A549 (cell line): ENCODE data around the gene PAPPA2. TPM values are rescaled to one million over a fixed set of nuclear protein-coding genes. Genes with fewer than 3 reads are reported as not detected.

Experiments
- ATAC-seq, 2 experiments: fragments of 200-7000 bp in 1 of 2; fragments of >200 bp in 1 of 2; cut with Nextera tagmentation in 1 of 2; cut with Tn5 transposase in 1 of 2; 3 replicates each; pipeline versions ENCODE4 v1.8.0 to v1.9.1; 2018 to 2020; ENCODE audit warnings: mild to moderate bottlenecking in 1 of 2, moderate library complexity in 1 of 2
- CTCF ChIA-PET: fragments of 300-600 bp; sonication (Branson Sonifier 250); formaldehyde crosslinking; extraction: SDS; loops from one replicate; lab custom pipeline; 2021; ENCODE audit warnings: antibody characterized with exemption, inconsistent platforms; lab: Yijun Ruan, JAX
- POLR2A ChIA-PET: fragments of 350-600 bp; formaldehyde crosslinking; extraction: SDS; loops from one replicate; lab custom pipeline; 2021; ENCODE audit warnings: antibody characterized with exemption, inconsistent platforms; lab: Yijun Ruan, JAX
- DNase-seq, 2 experiments: peaks; one replicate each; pipeline versions ENCODE4 v3.0.0 to v3.0.0-alpha.2; 2011 to 2016; ENCODE audit warnings: low read depth in 1 of 2, low spot score in 1 of 2
- FAIRE-seq: peaks from 2 replicates; lab custom pipeline; 2011; peaks lifted over from hg19 to GRCh38; lab: Jason Lieb, UNC
- H3K27ac ChIP-seq, 2 experiments: fragments of >200 bp; sonication (Bioruptor Twin); formaldehyde crosslinking; 3 replicates each; pipeline ENCODE4 v1.5.1; 2016 to 2017
- H3K4me1 ChIP-seq: fragments of >200 bp; sonication (Bioruptor Twin); formaldehyde crosslinking; 3 replicates; pipeline ENCODE4 v1.6.1; 2016
- H3K4me2 ChIP-seq: fragments of >200 bp; sonication (Bioruptor Twin); formaldehyde crosslinking; 3 replicates; pipeline ENCODE4 v1.6.1; 2016
- H3K4me3 ChIP-seq: fragments of >200 bp; sonication (Bioruptor Twin); formaldehyde crosslinking; 3 replicates; pipeline ENCODE4 v1.5.1; 2016
- H3K9me3 ChIP-seq: fragments of >200 bp; sonication (Bioruptor Twin); formaldehyde crosslinking; 3 replicates; pipeline ENCODE4 v1.6.1; 2016
- CBX8 ChIP-seq: fragments of 200-600 bp; sonication (generic); IDR thresholded peaks from 2 replicates; pipeline ENCODE4 v1.6.1; 2016
- CHD4 ChIP-seq: fragments of 200-600 bp; sonication (generic); IDR thresholded peaks from 2 replicates; pipeline ENCODE4 v1.6.1; 2016; ENCODE audit warnings: antibody characterized with exemption, mild to moderate bottlenecking, borderline replicate concordance
- CTCF ChIP-seq: fragments of >200 bp; sonication (Bioruptor Twin); formaldehyde crosslinking; IDR thresholded peaks from 3 replicates; pipeline ENCODE4 v1.5.1; 2016
- EHF ChIP-seq: fragments of 250-450 bp; sonication (Bioruptor Pico); IDR thresholded peaks from 2 replicates; pipeline ENCODE4 v1.5.0; 2020; ENCODE audit warnings: mild to moderate bottlenecking
- FOSB ChIP-seq: fragments of 250-450 bp; sonication (Bioruptor Pico); IDR thresholded peaks from 2 replicates; pipeline ENCODE4 v1.5.0; 2020; ENCODE audit warnings: mild to moderate bottlenecking, moderate library complexity
- FOSL2 ChIP-seq, 2 experiments: fragments of 450-650 bp in 1 of 2; fragments of >200 bp in 1 of 2; sonication (Bioruptor Twin) in 1 of 2; formaldehyde crosslinking; IDR thresholded peaks; 2 replicates each; pipeline versions ENCODE4 v1.5.0 to v1.6.1; 2016 to 2020; ENCODE audit warnings: mild to moderate bottlenecking in 1 of 2, moderate library complexity in 1 of 2
- HOXB13 ChIP-seq: fragments of 250-450 bp; sonication (Bioruptor Pico); IDR thresholded peaks from 2 replicates; pipeline ENCODE4 v1.5.0; 2020; ENCODE audit warnings: low read depth, mild to moderate bottlenecking, moderate library complexity
- RNF2 ChIP-seq: fragments of 200-600 bp; sonication (generic); IDR thresholded peaks from 2 replicates; pipeline ENCODE4 v1.6.1; 2016; ENCODE audit warnings: low read depth, mild to moderate bottlenecking, antibody characterized with exemption, moderate library complexity, borderline replicate concordance
- TFCP2L1 ChIP-seq: fragments of 250-450 bp; sonication (Bioruptor Pico); IDR thresholded peaks from 2 replicates; pipeline ENCODE4 v1.5.0; 2021; ENCODE audit warnings: mild to moderate bottlenecking
- WGBS: methylation state at CpG from one replicate; pipeline ENCODE4 v1.1.6; 2017; ENCODE audit errors: missing lambda C conversion rate; 5-methylcytosine and 5-hydroxymethylcytosine counted together
- polyA plus RNA-seq, 4 experiments: library from polyadenylated mRNA; depleted of rRNA in 3 of 4; stranded (reverse); fragments of >200 nt; fragmentation: RNase III in 1 of 4; extraction: RNeasy Plus Mini Kit Qiagen cat#74134 plus additional on column Dnase treatment in 1 of 4; gene quantifications; 2 replicates in 3 of 4; 3 replicates in 1 of 4; pipeline ENCODE4 v1.2.3, GENCODE V29; 2011 to 2017
- TF ChIP-seq, protein P1 (sequence below): fragments of 200-600 bp; sonication (generic); IDR thresholded peaks from 2 replicates; pipeline ENCODE4 v1.6.1; 2016; ENCODE audit warnings: antibody characterized with exemption, mild to moderate bottlenecking, moderate library complexity

The PAPPA2 gene
- polyA plus RNA-seq, 2 of the 4 experiments (the other 2 are of a cell fraction), result 0.03 to 0.72 TPM

- Histone ChIP-seq H3K4me2 (no peak overlapping the region), H3K4me1 (no peaks in the 10 kb centered on the region), H3K9me3 (no peaks in the 10 kb centered on the region), H3K27ac (no peak overlapping the region), H3K4me3 (no peak overlapping the region)
- ChIA-PET POLR2A (interaction anchor here (0.6 kb wide), 1 partner anchor 1653 kb away, joined by 3 read pairs; no protein-coding TSS in a partner anchor), CTCF (interaction anchor here (0.6 to 1.4 kb wide), 2 partner anchors 1532 to 1648 kb away, joined by 3 read pairs; no protein-coding TSS in a partner anchor)
- no peak for DNase-seq
- TF ChIP-seq FOSB (CRISPR knock-in tag) (no peak), TFCP2L1 (no peak), CHD4 (no peak)
- no peak for ATAC-seq
- WGBS, result 6% methylated on average over 5 of the region's 5 CpGs
- FAIRE-seq, result no peak
Observed at GRCh38 chr1:176803042-176803441, 340.1 kb downstream of the PAPPA2 start.

DNA sequence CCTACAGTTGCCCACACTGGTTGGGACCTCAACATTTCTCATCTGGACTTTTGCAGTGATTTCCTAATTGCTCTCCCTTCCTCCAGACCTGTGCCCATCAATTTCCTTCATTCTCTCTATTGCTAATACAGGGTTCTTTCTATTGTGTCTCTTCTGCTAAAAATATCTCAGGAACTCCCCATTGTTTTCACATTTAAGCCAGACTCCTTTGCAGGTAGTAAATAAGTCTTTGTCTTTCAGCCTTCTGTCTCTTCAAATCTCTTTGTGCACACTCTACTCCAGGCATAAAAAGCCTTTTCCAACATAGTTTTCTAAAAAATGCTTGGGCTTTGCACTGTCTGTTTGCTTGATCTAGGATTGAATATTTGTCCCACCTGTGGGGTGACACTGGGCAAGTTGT is 340.6 kb downstream of the PAPPA2 start:
- Histone ChIP-seq H3K4me1 (no peaks in the 10 kb centered on the region), H3K4me3 (no peak overlapping the region), H3K27ac (no peak overlapping the region), H3K4me2 (no peak overlapping the region), H3K9me3 (no peaks in the 10 kb centered on the region)
- POLR2A ChIA-PET, result no interaction called here
- CTCF ChIA-PET, result no interaction called here
- TF ChIP-seq CTCF (no peak), HOXB13 (CRISPR knock-in tag) (no peak), CBX8 (no peak), RNF2 (no peak)
- no peak for ATAC-seq
- no peak for DNase-seq
- FAIRE-seq, result no peak

DNA sequence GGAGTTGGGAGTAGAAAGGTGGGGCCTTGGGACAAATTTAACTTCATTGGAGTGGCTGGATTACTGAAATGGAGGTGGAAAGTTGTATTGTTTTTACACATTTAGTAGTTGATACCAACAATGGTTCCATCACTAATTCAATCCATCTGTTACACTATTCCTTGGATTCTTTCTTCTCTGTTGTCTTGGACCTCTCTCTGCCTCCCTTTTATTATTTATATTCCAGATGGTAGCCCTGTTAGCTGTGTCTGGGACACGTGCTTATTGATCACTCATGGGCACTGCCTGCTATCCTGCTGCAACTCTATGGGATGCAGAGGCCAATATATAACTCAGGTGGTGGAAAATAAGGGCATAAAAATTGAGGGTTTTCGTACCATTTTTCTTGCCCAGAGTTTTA is 346.3 kb downstream of the PAPPA2 start:
- Histone ChIP-seq H3K9me3 (no peaks in the 10 kb centered on the region), H3K4me3 (no peak overlapping the region), H3K27ac (no peak overlapping the region), H3K4me1 (no peaks in the 10 kb centered on the region), H3K4me2 (no peak overlapping the region)
- WGBS, result 3% methylated on average over 2 of the region's 2 CpGs
- FAIRE-seq (no peak), DNase-seq (no peak), ATAC-seq (no peak)
- ChIA-PET CTCF (interaction anchor here (0.7 kb wide), 1 partner anchor 117 kb away, joined by 3 read pairs; no protein-coding TSS in a partner anchor), POLR2A (no interaction called here)
- TF ChIP-seq EHF (CRISPR knock-in tag), result no peak
- TF ChIP-seq, protein P1, sequence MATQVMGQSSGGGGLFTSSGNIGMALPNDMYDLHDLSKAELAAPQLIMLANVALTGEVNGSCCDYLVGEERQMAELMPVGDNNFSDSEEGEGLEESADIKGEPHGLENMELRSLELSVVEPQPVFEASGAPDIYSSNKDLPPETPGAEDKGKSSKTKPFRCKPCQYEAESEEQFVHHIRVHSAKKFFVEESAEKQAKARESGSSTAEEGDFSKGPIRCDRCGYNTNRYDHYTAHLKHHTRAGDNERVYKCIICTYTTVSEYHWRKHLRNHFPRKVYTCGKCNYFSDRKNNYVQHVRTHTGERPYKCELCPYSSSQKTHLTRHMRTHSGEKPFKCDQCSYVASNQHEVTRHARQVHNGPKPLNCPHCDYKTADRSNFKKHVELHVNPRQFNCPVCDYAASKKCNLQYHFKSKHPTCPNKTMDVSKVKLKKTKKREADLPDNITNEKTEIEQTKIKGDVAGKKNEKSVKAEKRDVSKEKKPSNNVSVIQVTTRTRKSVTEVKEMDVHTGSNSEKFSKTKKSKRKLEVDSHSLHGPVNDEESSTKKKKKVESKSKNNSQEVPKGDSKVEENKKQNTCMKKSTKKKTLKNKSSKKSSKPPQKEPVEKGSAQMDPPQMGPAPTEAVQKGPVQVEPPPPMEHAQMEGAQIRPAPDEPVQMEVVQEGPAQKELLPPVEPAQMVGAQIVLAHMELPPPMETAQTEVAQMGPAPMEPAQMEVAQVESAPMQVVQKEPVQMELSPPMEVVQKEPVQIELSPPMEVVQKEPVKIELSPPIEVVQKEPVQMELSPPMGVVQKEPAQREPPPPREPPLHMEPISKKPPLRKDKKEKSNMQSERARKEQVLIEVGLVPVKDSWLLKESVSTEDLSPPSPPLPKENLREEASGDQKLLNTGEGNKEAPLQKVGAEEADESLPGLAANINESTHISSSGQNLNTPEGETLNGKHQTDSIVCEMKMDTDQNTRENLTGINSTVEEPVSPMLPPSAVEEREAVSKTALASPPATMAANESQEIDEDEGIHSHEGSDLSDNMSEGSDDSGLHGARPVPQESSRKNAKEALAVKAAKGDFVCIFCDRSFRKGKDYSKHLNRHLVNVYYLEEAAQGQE, result no peak

DNA sequence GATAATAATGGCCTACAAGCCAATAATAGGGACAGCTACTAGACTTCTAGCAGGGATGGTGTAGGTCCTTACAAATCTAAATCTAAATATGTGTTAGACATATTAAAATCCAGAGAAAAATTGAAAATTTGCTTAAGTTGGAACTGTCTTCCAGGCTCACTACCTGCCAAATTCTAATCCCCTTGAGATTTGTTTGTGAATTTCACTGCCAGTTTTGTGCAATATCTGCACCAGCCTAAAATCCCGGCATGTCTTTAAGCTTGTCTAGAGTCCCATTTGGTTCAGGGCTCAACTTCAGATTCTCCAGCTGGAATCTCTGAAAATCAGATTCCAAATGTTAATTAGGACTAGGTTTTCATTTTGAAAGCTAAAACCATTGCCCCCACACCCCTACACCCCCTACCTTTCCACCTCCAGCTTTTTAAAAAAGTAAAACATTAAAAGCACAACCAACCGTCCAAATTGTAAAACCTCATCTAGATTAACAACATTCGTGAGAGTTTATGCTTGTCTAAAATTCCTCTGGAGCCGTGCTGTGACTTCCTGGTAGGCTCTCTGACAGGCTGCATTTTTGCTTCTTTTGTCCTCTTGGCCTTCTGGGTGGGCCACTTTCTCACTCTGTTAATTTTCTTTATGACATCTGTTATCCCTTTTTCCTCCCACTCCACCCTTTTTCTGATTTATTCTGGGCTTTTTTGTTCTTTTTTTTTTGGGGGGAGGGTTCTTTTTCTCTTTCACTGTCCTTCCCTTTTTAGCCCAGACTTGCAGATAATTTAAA is 348.7 kb downstream of the PAPPA2 start:
- no peak for ATAC-seq
- CTCF ChIA-PET, result no interaction called here
- POLR2A ChIA-PET, result no interaction called here
- H3K27ac ChIP-seq, result no peak overlapping the region
- H3K4me1 ChIP-seq, result no peaks in the 10 kb centered on the region
- H3K4me3 ChIP-seq, result no peak overlapping the region
- no peak for DNase-seq
- no peak overlapping the region for H3K4me2 ChIP-seq
- FAIRE-seq, result no peak
- WGBS, result 2% methylated on average over 4 of the region's 4 CpGs
- TF ChIP-seq FOSL2 (IDR thresholded peaks at IDR 0.05) (no peak), FOSL2 (CRISPR knock-in tag; IDR thresholded peaks at IDR 0.05) (no peak)
- no peaks in the 10 kb centered on the region for H3K9me3 ChIP-seq
